ENCODE results near the gene GRM7. TPM values are rescaled to one million over a fixed set of nuclear protein-coding genes. Genes with fewer than 3 reads are reported as not detected.

GRM7 gene
- total RNA-seq, 1 experiment from 2014 or later, result not detected

DNA sequence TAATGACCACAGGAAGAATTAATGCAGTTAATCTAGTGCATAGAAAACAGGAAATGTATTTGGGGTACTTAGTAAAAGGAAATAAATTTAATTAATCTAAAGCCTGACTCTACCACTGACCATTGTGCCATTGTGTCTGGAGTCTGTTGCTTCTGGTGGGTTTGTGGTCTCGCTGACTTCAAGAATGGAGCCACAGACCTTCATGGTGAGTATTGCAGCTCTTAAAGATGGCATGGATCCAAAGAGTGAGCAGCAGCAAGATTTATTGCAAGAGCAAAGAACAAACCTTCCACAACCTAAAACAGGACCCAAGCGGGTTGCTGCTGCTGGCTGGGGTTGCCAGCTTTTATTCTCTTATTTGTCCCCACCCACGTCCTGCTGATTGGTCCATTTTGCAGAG, 929.2 kb downstream of the GRM7 start:
- intact Hi-C loops (cut with micrococcal nuclease), result no loop called here
- no peak overlapping the region for H3K4me3 ChIP-seq (replicated peaks in 1 of 2; ENCODE audit: low read depth in 1 of 2, low read length in 2 of 2)
- H3K79me2 ChIP-seq (ENCODE audit: insufficient read depth, low read length), result no peaks in the 10 kb centered on the region
- no peak overlapping the region for H3K9ac ChIP-seq (ENCODE audit: low read length)
- no peak for TF ChIP-seq SRF (IDR thresholded peaks at IDR 0.05; ENCODE audit: low read depth)
- TF ChIP-seq, protein P1, sequence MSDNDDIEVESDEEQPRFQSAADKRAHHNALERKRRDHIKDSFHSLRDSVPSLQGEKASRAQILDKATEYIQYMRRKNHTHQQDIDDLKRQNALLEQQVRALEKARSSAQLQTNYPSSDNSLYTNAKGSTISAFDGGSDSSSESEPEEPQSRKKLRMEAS (IDR thresholded peaks at IDR 0.05), result no peak
- no peak for TF ChIP-seq FOSL1 (IDR thresholded peaks at IDR 0.05; ENCODE audit: low read depth)
- ChIA-PET POLR2A (no interaction called here), RAD21 (ENCODE audit: low non-redundant PET in 1 of 2, low total read pairs in 2 of 2, uncharacterized antibody in 2 of 2, unreplicated experiment in 2 of 2) (no interaction called here), CTCF (no interaction called here)
- H3K36me3 ChIP-seq (ENCODE audit: control insufficient read depth in 1 of 2, insufficient read depth in 2 of 2, low read length in 2 of 2), result no peaks in the 10 kb centered on the region
- no peak overlapping the region for H3K27ac ChIP-seq (ENCODE audit: low read depth, low read length)
- H3K4me1 ChIP-seq (ENCODE audit: control insufficient read depth in 1 of 2, insufficient read depth in 2 of 2, low read length in 2 of 2), result peaks cover 22 to 24% of the 10 kb centered on the region in 2 experiments
- no peaks in the 10 kb centered on the region for H3K9me3 ChIP-seq (ENCODE audit: control insufficient read depth in 1 of 2, insufficient read depth in 1 of 2, low read depth in 1 of 2, low read length in 2 of 2)
- ATAC-seq (no peak), DNase-seq (ENCODE audit: low read depth, low spot score) (no peak)
- no peaks in the 10 kb centered on the region for H3K9me2 ChIP-seq (ENCODE audit: insufficient read depth)
- H3K27me3 ChIP-seq (ENCODE audit: insufficient read depth, low read length), result no peaks in the 10 kb centered on the region
- no peak overlapping the region for H2AFZ ChIP-seq (ENCODE audit: low read depth, low read length, poor library complexity, severe bottlenecking)
- no TSS peak for BruUV-seq (replicated peaks)
- H3K4me2 ChIP-seq (ENCODE audit: low read length), result no peak overlapping the region
- no peaks in the 10 kb centered on the region for H4K20me1 ChIP-seq (ENCODE audit: insufficient read depth)
